Vagina (tissue), 2 donors: ENCODE measurements around the gene ZNF142.
"Not testable (repeated sequence)": the region's sequence is repeated elsewhere in the genome, so short reads cannot be mapped to it uniquely, and the experiment has no call there.

ENCODE experiments used
- CTCF ChIP-seq, 3 experiments: fragments of 450-650 bp in 2 of 3; fragments of 200-600 bp in 1 of 3; sonication (generic) in 1 of 3; IDR thresholded peaks; one replicate each; pipeline ENCODE4 v1.5.1; 2017 to 2019; ENCODE audit warnings: antibody characterized with exemption in 3 of 3, mild to moderate bottlenecking in 2 of 3, moderate library complexity in 2 of 3
- POLR2A ChIP-seq, 2 donors: fragments of 450-650 bp; IDR thresholded peaks; one replicate each; pipeline ENCODE4 v1.6.1; 2017; ENCODE audit warnings: antibody characterized with exemption in 2 of 2, mild to moderate bottlenecking in 2 of 2, moderate library complexity in 2 of 2
- POLR2AphosphoS5 ChIP-seq, 2 donors: sonication (generic); formaldehyde crosslinking; IDR thresholded peaks; one replicate each; pipeline ENCODE4 v1.9.0; 2017; ENCODE audit warnings: antibody characterized with exemption in 2 of 2, mild to moderate bottlenecking in 2 of 2, low read depth in 1 of 2; ENCODE audit not compliant: insufficient read depth in 1 of 2

- TF ChIP-seq CTCF (IDR thresholded peaks at IDR 0.05) (peak; percentile 17 to 54 (median 50)), POLR2AphosphoS5 (IDR thresholded peaks at IDR 0.05; ENCODE audit: insufficient read depth in 1 of 2, low read depth in 1 of 2) (peak in 1 of 2 donors; percentile 41)
- TF ChIP-seq POLR2A (IDR thresholded peaks at IDR 0.05) = not testable (repeated sequence)
Observed at GRCh38 chr2:218687400-218688060, 28.1 kb upstream of the ZNF142 start.
